DMS79 treated with DMSO at 0.1 percent for 48 hours (cell line): ENCODE data around the gene ANO9.
A peak's percentile ranks its signal among the peaks of the same experiment; 100 is the strongest.
"Not testable (repeated sequence)": the region's sequence is repeated elsewhere in the genome, so short reads cannot be mapped to it uniquely, and the experiment has no call there.

Source experiments
- DNase-seq: peaks from one replicate; lab custom pipeline; 2025; lab: John Stamatoyannopoulos, UW

ANO9 gene

DNA sequence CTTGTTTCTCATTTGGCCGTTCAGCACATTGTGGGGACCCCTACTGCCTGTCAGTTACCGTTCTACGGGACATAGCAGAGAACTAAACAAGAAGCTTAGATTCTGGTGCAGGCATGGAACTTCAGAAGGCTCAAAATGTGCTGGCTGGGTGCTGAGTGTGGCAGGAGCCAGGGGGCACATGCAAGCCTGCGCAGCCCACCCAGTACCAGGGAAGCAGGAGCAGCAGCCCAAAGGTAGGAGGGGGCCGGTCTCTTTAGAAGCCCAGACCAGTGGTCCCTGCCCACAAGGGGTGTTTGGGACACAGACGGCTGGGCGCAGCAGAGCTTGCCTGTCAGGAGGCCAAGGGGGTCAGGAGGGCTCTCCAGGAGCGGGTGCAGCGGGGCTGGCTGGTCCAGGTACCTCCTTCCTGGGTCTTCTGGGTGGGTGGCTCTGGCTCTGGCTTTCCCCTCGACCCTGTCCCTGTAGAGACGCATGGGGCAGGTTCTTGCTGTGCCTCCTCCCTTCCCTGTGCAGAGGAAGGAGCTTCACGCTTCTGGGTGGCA, 10.5 kb upstream of the ANO9 start:
- no peak for DNase-seq

DNA sequence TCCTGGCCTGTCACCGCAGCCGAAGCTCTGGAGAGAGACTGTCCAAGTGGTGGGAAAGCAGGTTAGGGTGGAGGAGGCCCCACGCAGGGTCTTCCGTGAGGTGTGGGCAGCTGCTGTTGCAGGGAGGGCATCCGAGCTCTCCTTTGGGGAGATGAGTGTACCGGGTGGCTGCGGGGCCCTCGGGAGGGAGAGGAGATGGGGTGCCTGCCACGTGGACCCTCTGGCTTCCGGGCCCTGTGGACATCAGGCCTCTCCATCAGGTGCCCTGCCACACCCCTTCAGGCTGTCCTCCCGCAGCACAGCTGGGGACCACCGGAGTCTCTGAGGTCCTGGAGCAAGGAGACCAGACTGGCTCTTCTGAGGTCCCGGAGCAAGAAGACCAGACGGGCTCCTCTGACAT, 9.9 kb upstream of the ANO9 start:
- no peak for DNase-seq

DNA sequence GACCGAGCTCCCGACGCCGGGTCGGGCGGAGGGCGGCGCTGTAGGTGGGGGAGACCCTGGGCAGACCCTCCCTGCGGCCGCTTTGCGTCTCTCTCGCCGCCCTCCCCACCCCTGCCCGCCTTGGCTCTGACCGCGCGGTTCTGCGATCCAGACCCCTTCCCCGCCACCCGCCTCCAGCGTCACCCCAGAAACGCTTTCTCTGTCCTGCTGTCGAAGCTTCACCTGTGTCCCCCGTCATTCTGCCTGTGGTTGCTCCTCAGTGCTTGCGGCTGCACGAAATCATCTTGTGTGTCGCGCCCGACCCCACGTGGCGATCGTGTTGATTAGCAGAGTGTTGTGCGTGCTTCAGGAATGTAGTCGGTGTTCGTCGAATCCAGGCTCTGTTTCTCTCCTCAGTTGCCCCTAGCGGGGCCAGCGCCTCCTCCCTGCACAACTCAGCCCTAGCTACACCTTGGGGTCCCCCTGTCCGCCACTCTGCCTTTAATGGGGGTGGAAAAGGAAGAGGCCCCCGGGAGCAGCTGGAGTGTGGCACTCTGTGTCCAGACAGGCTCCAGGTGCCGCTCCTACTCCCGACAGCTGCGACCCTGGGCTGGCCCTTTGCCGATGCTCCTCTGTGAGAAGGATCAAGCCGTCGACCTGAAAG, 9.1 kb upstream of the ANO9 start:
- DNase-seq, result peak; percentile 13

DNA sequence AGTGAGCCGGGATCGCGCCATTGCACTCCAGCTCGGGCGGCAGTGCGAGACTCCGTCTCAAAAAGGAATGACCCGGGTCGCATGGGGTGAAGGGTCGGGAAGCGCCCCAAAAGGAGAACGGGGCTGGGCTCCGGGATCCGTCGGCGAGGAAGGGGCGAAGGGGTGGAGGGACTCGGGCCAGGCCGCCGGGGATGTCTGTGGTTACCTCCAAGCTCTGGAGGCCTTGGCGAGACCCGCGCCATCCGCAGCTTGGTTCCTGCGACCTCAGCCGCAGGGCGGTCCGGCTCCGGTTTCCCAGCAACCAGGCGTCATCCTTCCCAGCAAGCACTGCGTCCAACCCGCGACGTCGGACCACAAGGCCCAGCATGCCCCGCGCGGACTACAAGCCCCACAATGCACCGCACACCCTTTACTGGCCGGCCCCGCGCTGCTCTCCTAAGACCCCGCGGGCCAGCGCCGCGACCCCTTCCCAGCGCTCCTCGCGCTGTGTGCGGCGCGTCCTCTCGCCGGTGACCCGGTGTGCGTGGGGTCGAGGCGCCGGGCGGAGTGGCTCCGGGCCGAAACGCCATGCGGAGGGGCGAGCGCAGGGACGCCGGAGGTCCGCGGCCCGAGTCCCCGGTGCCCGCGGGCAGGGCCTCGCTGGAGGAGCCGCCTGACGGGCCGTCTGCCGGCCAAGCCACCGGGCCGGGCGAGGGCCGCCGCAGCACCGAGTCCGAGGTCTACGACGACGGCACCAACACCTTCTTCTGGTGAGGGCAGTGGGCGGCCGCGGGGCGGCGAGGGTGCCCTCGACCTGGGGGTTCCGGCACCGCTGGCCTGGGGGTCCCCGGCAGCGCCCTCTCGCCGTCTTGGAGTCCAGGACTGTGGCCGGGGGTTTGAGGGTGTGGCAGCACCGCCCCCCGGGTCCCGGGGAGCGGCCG, 8.3 kb upstream of the ANO9 start, which contains the start of gene PTDSS2:
Gene PTDSS2 (plus strand): TSS at position 391 of the 920 bp plus-strand sequence. CDS start 177 bp downstream, at position 568.
- peak; percentile 74 for DNase-seq

DNA sequence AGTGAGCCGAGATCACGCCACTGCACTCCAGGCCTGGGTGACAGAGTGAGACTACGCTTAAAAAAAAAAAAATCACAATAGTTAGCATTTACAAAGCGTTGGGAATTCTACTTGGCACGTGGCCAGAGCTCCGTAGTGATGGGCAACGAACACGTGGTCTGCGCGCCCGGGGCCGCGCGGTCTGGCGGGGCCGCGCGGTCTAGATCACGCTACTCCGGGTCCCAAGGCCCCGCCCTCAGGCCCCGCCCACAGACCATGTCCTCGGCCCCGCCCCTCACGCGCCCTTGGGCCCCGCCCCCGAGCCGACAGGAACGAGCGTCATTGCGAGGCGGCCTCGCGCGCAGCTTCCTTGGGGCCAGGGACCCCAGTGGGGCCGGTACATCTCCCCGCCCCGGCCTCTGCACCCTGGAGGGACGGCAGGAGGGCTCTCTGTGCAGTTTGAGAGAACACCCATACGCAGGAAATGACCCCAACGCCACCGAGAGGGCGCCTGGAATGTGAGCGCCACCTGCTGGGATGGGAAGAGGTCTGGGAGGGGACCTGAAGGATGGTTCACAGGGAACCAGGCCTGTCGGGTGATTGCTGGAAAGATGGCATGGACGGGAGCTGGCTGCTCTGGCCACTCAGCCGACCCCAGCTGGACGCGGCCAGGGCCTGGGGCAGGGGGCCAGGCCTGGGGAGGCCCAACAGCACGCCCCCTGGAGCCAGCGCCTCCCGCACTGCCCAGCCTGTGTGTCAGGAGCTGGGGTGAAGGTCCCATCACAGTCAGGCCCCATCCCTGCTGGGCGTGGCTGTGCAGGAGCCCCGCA, 6.3 kb upstream of the ANO9 start:
- DNase-seq, result peak; percentile 51

GRCh38 chr11:446891-447290, 5.1 kb upstream of the ANO9 start:
- DNase-seq, result peak; percentile 2

DNA sequence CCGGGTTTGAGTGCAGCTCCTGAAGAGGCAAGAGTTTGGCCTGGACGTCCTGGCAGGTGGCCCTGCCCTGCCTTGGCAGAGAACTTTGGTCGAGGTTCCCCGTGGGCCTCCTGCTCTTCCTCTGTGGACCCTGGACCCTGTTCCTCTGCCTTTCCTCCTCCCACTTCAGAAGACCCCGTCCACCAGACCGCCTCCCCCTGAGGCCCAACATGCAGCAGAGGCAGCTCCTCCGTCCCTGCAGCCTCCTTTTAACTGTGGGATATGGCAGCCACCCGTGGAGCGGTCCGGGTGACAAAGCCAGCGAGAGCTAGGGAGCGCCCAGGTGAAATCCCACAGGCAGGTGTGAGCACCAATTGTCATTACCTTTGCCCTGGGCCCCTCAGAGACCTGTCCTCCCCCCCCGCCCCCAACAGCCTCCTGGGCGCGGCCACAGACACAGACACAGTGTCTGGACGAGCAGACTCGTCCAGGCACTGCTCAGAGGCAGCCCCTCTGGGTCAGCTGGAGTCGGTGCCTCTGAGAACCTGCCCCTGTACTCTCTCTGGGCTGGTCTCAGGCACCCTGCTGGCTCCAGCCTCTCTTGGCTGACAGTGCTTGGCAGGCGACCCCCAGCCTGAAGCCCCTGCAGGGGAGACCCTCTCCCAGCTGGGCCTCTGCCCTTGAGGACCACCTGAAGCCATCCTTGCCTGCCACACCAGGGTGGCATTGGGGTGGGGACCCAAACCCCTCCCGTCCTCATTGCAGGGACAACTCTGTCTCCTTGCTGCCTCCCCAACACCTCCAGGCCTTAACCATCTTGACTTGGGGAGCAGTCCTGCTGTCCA, 4.2 kb upstream of the ANO9 start:
- no peak for DNase-seq

- peak; percentile 22 for DNase-seq
Measured at GRCh38 chr11:444396-445144, 2.8 kb upstream of the ANO9 start.

- DNase-seq, result no peak
Measured at GRCh38 chr11:443542-444199, 1.9 kb upstream of the ANO9 start.

GRCh38 chr11:442611-443081, 835 bp upstream of the ANO9 start:
- no peak for DNase-seq

GRCh38 chr11:441043-441417, 781 bp downstream of the ANO9 start:
- DNase-seq, result no peak

DNA sequence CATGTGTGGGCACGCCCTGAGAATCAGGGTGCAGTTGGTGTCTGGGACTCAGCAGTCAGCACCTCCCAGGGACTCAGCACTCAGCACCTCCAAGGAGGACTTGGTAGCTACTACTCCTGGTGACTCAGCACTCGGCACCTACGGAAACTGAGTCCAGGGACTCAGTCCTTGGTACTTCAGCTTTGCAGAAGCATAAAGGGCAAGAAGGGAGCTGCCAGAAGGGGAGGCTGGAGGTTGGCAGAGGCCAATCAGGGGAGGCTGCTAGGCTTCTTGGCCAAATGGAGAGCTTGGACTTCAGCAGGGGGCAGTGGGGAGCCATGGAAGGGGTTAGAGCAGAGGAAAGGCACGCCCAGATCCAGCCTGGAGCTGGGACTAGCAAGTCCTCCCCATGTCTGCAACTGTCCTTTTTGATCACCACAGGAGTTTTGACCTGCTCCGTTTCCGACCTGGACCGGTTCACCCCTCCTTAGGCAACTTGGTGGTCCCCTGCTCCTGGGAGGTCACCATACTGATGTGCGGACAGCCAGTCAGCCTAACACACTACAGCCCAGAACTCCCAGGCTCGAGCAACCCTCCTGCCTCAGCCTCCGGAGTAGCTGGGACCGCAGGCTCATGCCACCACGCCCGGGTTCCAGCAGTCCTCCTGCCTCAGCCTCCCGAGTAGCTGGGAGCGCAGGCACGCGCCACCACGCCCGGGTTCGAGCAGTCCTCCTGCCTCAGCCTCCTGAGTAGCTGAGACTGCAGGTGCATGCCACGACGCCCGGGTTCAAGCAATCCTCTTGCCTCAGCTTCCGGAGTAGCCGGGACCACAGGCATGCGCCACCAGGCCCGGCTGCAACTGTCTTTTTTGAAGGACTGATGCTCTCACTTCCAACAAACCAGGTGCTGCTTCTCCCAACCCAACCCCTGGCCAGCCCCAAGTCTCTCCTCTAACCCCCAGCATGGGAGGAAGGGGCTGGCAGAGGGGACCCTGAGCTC, 1.5 kb downstream of the ANO9 start:
- no peak for DNase-seq

- DNase-seq, result no peak
Measured at GRCh38 chr11:439315-440064, 2.3 kb downstream of the ANO9 start.

DNA sequence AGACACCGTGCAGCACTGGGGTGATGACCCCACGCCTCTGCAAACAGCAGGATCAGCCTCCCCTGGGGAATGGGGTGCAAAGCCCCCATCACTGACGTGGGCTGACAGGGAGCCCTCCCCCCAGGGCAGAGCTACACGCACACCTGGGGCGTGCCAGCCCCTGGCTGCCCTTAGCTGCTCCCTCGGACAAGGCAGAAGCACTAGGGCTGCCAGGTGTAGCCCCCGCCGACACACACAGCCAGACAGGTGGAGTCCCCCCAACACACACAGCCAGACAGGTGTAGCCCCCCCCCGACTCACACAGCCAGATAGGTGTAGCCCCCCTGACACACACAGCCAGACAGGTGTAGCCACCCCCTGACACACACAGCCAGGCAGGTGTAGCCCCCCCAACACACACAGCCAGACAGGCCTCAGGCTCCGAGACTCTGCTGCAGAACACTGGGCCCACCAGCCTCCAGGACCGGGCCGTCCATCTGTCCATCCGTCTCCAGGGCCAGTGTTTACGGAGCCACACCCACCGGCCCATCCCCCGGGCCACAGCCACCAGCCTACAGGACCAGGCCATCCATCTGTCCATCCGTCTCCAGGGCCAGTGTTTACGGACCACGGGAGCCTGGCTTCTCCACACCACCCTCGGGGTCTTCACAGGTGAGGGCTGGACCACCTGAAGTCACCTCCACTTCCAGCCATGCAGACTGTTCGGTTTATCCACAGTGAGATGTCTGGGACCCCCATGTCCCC, 3.5 kb downstream of the ANO9 start:
- DNase-seq, result no peak

DNA sequence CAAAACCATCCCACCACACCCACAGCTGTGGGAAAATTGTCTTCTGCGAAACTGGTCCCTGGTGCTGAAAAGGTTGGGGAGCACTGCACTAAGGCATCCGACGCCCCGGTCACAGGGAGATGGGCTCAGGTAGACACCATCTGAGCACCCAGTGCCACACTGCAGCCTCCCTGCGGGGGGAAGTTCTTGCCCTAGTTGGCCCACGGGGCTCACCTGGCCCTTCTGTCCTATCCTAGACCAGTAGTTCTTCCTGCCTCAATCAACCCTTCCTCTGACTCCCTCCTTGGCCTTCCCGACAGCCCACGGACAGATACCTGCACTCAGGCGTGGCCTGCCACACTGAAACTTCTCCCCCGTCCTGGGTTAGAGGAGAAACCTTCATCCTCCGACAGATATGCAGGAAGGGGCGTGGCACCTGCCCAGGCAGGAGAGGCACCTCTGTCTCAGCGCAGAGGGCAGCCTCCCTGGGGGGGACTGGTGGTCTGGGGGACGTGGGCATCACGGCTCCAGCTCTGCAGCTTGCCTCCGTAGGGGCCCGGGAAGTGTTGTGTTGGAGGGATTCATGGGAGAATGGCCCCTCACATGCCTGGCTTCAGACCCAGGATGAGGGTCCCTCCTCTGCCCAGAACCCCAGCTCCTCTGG, 4.5 kb downstream of the ANO9 start:
- DNase-seq, result no peak

DNA sequence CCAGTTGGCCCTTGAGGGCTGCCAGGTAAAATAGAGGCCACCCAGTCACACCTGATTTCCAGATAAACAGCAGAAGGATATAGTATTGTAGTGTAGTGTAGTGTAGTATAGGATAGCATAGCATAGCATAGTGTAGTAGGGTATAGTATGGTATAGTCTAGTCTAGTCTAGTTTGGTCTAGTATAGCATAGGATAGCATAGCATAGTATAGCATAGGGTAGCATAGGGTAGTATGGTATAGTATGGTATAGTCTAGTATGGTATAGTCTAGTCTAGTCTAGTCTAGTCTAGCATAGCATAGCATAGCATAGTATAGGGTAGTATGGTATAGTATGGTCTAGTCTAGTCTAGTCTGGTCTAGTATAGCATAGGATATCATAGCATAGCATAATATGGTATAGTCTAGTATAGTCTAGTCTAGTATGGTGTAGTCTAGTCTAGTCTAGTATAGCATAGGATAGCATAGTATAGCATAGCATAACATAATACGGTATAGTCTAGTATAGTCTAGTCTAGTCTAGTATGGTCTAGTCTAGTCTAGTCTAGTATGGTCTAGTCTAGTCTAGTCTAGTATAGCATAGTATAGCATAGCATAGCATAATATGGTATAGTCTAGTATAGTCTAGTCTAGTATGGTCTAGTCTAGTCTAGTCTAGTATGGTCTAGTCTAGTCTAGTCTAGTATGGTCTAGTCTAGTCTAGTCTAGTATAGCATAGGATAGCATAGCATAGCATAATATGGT, 6.6 kb downstream of the ANO9 start:
- DNase-seq, result not testable (repeated sequence)
